Suprapubic skin (tissue), 3 donors: ENCODE data around the gene MAGI1.

Experiments
- POLR2A ChIP-seq, 2 donors: fragments of 450-650 bp; IDR thresholded peaks; one replicate each; pipeline ENCODE4 v1.6.1; 2017; ENCODE audit warnings: antibody characterized with exemption in 2 of 2, mild to moderate bottlenecking in 2 of 2, moderate library complexity in 2 of 2
- TF ChIP-seq, protein P1 (sequence below), 2 donors: fragments of 200-600 bp in 1 of 2; fragments of 450-650 bp in 1 of 2; sonication (generic) in 1 of 2; IDR thresholded peaks; one replicate each; pipeline ENCODE4 v1.5.1; 2016 to 2019; ENCODE audit warnings: antibody characterized with exemption in 2 of 2, mild to moderate bottlenecking in 1 of 2, moderate library complexity in 1 of 2

DNA sequence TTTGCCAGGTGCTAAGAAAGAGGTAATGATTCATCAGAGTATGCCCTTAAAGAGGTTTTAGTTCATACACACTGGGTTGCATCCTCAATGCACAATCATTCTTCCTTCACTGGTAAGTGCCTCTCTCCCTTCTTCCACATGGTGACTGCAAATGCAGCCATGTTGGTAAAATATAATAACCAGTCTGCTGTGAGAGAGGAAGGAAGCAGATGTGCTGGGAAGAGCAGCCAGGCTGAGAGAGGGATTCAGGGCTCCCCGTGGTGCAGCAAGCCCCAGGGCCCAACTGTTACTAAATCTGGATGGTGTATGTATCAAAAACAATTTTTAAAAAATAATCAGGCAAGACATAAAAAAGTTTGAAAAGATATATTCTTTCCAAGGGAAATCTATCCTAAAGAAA is 498.1 kb downstream of the MAGI1 start:
- TF ChIP-seq, protein P1, sequence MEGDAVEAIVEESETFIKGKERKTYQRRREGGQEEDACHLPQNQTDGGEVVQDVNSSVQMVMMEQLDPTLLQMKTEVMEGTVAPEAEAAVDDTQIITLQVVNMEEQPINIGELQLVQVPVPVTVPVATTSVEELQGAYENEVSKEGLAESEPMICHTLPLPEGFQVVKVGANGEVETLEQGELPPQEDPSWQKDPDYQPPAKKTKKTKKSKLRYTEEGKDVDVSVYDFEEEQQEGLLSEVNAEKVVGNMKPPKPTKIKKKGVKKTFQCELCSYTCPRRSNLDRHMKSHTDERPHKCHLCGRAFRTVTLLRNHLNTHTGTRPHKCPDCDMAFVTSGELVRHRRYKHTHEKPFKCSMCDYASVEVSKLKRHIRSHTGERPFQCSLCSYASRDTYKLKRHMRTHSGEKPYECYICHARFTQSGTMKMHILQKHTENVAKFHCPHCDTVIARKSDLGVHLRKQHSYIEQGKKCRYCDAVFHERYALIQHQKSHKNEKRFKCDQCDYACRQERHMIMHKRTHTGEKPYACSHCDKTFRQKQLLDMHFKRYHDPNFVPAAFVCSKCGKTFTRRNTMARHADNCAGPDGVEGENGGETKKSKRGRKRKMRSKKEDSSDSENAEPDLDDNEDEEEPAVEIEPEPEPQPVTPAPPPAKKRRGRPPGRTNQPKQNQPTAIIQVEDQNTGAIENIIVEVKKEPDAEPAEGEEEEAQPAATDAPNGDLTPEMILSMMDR (IDR thresholded peaks at IDR 0.05) = no peak
- no peak for TF ChIP-seq POLR2A (IDR thresholded peaks at IDR 0.05)
